ENCODE data around the gene IRAK2. TPM values are rescaled to one million over a fixed set of nuclear protein-coding genes. Genes with fewer than 3 reads are reported as not detected.

Gene IRAK2
- total RNA-seq, 1 donor from 2014 or later, result 0.20 TPM

DNA sequence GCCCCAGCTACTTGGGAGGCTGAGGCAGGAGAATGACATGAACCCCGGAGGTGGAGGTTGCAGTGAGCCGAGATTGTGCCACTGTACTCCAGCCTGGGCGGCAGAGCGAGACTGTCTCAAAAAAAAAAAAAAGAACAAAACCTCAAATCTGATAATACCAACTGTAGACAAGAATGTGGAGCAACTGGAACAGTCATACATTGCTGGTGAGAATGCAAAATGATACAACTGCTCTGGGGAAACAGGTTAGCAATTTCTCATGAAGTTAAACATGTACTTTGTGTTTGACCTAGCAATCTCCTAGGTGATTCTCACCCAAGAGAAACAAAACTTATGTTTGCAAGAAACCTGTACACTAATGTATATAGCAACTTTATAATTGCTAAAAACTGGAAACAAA, 27.5 kb upstream of the IRAK2 start:
- H3K27ac Mint-ChIP-seq (ENCODE audit: unreplicated experiment), result no peak overlapping the region
- no peaks in the 10 kb centered on the region for H3K4me1 Mint-ChIP-seq (ENCODE audit: low read depth, unreplicated experiment)
- DNase-seq, result no peak
- TF ChIP-seq, protein P1, sequence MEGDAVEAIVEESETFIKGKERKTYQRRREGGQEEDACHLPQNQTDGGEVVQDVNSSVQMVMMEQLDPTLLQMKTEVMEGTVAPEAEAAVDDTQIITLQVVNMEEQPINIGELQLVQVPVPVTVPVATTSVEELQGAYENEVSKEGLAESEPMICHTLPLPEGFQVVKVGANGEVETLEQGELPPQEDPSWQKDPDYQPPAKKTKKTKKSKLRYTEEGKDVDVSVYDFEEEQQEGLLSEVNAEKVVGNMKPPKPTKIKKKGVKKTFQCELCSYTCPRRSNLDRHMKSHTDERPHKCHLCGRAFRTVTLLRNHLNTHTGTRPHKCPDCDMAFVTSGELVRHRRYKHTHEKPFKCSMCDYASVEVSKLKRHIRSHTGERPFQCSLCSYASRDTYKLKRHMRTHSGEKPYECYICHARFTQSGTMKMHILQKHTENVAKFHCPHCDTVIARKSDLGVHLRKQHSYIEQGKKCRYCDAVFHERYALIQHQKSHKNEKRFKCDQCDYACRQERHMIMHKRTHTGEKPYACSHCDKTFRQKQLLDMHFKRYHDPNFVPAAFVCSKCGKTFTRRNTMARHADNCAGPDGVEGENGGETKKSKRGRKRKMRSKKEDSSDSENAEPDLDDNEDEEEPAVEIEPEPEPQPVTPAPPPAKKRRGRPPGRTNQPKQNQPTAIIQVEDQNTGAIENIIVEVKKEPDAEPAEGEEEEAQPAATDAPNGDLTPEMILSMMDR (IDR thresholded peaks at IDR 0.05; ENCODE audit: partially characterized antibody, unreplicated experiment), result no peak
- H3K4me3 Mint-ChIP-seq (ENCODE audit: unreplicated experiment), result no peak overlapping the region
- no peaks in the 10 kb centered on the region for H3K36me3 Mint-ChIP-seq (ENCODE audit: unreplicated experiment)
- peaks cover 4% of the 10 kb centered on the region for H3K9me3 Mint-ChIP-seq (ENCODE audit: unreplicated experiment)
- H3K27me3 Mint-ChIP-seq (ENCODE audit: unreplicated experiment), result peaks cover 5% of the 10 kb centered on the region

DNA sequence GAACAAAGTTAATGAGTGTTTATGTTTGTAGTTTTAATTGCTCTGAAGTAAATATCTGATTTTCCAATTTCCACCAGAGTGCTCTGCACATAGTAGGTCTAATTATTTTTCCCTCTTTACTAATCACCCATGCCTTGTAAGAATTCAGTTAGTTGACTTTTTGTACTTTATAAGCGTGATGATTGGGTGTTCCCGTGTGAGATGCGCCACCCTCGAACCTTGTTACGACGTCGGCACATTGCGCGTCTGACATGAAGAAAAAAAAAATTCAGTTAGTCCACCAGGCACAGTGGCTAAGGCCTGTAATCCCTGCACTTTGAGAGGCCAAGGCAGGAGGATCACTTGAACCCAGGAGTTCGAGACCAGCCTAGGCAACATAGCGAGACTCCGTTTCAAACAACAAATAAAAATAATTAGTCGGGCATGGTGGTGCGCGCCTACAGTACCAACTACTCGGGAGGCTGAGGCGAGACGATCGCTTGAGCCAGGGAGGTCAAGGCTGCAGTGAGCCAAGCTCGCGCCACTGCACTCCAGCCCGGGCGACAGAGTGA, 23.6 kb upstream of the IRAK2 start:
- Mint-ChIP-seq H3K27ac (ENCODE audit: unreplicated experiment) (peak overlapping the region; percentile 52), H3K4me3 (ENCODE audit: unreplicated experiment) (peak overlapping the region; percentile 84), H3K36me3 (ENCODE audit: unreplicated experiment) (no peaks in the 10 kb centered on the region), H3K9me3 (ENCODE audit: unreplicated experiment) (peaks cover 5% of the 10 kb centered on the region), H3K4me1 (ENCODE audit: low read depth, unreplicated experiment) (peaks cover 6% of the 10 kb centered on the region), H3K27me3 (ENCODE audit: unreplicated experiment) (peaks cover 4% of the 10 kb centered on the region)
- TF ChIP-seq, protein P1 (IDR thresholded peaks at IDR 0.05; ENCODE audit: partially characterized antibody, unreplicated experiment), result no peak
- no peak for DNase-seq

DNA sequence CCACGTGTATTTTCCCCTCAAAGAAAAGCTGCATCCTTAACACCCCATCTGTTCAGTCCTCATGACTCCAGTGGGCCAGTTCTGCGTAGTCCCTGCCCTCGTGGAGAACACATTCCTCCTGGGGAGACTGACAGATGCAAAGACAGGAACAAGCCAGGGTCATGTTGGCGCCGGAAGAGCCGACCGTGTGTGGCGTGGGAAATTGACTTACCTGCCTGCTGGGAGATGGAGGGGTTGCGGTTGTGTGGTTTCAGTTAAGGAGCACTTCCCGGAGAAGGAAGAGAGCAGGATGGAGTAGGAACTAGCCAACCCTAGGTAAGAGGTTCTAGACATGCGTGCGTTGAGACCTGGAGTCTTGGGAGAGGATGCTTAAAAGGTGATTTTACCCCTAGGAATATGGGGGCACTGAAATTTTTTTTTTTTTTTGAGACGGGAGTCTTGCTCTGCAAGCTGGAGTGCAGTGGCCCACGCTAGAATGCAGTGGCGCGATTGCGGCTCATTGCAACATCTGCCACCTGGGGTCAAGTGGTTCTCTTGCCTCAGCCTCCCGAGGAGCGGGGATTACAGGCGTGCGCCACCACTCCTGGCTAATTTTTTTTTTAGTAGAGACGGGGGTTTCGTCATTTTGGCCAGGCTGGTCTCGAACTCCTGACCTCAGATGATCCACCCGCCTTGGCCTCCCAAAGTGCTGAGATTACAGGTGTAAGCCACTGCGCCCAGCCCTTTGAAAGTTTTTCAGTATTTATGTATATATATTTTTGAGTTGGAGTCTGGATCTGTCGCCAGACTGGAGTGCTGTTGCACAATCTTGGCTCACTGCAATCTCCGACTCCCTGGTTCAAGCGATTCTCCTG, 21.8 kb upstream of the IRAK2 start:
- no peaks in the 10 kb centered on the region for H3K36me3 Mint-ChIP-seq (ENCODE audit: unreplicated experiment)
- H3K9me3 Mint-ChIP-seq (ENCODE audit: unreplicated experiment), result peaks cover 5% of the 10 kb centered on the region
- peak overlapping the region; percentile 84 for H3K4me3 Mint-ChIP-seq (ENCODE audit: unreplicated experiment)
- peaks cover 4% of the 10 kb centered on the region for H3K27me3 Mint-ChIP-seq (ENCODE audit: unreplicated experiment)
- TF ChIP-seq, protein P1 (IDR thresholded peaks at IDR 0.05; ENCODE audit: partially characterized antibody, unreplicated experiment), result no peak
- H3K27ac Mint-ChIP-seq (ENCODE audit: unreplicated experiment), result peak overlapping the region; percentile 7
- peaks cover 6% of the 10 kb centered on the region for H3K4me1 Mint-ChIP-seq (ENCODE audit: low read depth, unreplicated experiment)
- DNase-seq, result no peak

DNA sequence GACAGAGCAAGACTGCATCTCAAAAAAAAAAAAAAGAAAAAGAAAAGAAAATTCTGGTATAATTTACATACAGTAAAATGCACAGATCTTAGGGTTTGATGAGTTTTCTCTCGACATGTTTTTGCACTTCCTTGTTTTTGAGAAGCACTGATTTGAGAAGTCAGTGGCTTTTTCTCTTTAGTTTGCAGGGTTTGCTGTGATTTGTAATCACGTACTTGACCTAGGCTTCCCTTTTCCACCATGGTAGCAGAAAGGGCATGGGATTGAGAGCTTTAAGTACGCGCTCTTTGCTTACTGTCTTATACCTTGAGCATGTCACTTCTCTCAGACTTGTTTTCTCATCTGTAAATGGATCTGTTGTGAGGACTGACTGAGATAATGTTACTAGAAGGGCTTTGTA, 19.0 kb upstream of the IRAK2 start:
- peaks cover 5% of the 10 kb centered on the region for H3K9me3 Mint-ChIP-seq (ENCODE audit: unreplicated experiment)
- no peak overlapping the region for H3K4me3 Mint-ChIP-seq (ENCODE audit: unreplicated experiment)
- peaks cover 2% of the 10 kb centered on the region for H3K27me3 Mint-ChIP-seq (ENCODE audit: unreplicated experiment)
- H3K36me3 Mint-ChIP-seq (ENCODE audit: unreplicated experiment), result no peaks in the 10 kb centered on the region
- no peak overlapping the region for H3K27ac Mint-ChIP-seq (ENCODE audit: unreplicated experiment)
- H3K4me1 Mint-ChIP-seq (ENCODE audit: low read depth, unreplicated experiment), result peaks cover 6% of the 10 kb centered on the region
- TF ChIP-seq, protein P1 (IDR thresholded peaks at IDR 0.05; ENCODE audit: partially characterized antibody, unreplicated experiment), result no peak
- DNase-seq, result no peak

DNA sequence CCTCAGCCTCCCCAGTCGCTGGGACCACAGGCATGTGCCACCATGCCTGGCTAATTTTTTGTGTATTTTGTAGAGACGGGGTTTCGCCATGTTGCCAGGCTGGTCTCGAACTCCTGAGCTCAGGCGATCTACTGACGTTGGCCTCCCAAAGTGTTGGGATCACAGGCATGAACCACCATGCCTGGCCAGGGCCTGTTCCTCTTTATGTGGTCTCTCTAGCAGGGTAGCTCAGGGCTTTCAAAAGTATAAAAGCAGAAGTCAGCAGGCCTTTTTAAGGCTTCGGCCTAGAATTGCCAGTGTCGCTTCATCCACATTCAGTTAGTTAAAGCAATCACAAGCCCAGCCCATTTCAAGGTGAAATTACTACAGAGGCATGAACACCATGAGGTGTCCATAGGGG, 15.5 kb upstream of the IRAK2 start:
- H3K4me1 Mint-ChIP-seq (ENCODE audit: low read depth, unreplicated experiment), result no peaks in the 10 kb centered on the region

More for the DNA sequence above, 15.5 kb upstream of the IRAK2 start:
- DNase-seq, result no peak
- Mint-ChIP-seq H3K4me3 (ENCODE audit: unreplicated experiment) (no peak overlapping the region), H3K36me3 (ENCODE audit: unreplicated experiment) (no peaks in the 10 kb centered on the region), H3K9me3 (ENCODE audit: unreplicated experiment) (no peaks in the 10 kb centered on the region), H3K27ac (ENCODE audit: unreplicated experiment) (no peak overlapping the region), H3K27me3 (ENCODE audit: unreplicated experiment) (no peaks in the 10 kb centered on the region)
- TF ChIP-seq, protein P1 (IDR thresholded peaks at IDR 0.05; ENCODE audit: partially characterized antibody, unreplicated experiment), result no peak

Measured in glutamatergic neuron (in vitro differentiated cells).